ENCODE measurements around the gene THSD8. TPM values are rescaled to one million over a fixed set of nuclear protein-coding genes. Genes with fewer than 3 reads are reported as not detected.
"Not testable (repeated sequence)": the region's sequence is repeated elsewhere in the genome, so short reads cannot be mapped to it uniquely, and the experiment has no call there.

THSD8 gene
- total and polyA plus RNA-seq, 2 experiments from 2014 or later = 5.1 TPM; not detected in 1

- peak within 1 kb of the TSS; percentile 91 for H3K4me2 ChIP-seq
- TF ChIP-seq CTCF (IDR thresholded peaks at IDR 0.05; ENCODE audit: poor library complexity) (no peak), EZH2phosphoT487 (IDR thresholded peaks at IDR 0.05; ENCODE audit: low read depth, severe bottlenecking, unreplicated experiment) (no peak), EZH2 (IDR thresholded peaks at IDR 0.05; ENCODE audit: borderline replicate concordance) (no peak)
- H3K36me3 ChIP-seq (replicated peaks; ENCODE audit: insufficient read depth, low read depth) = no peaks in the 10 kb centered on the region
- peak within 1 kb of the TSS; percentile 96 for H2AFZ ChIP-seq
- peak; percentile 95 for DNase-seq (ENCODE audit: low spot score)
- H3K27ac ChIP-seq = peak within 1 kb of the TSS; percentile 23
- peaks cover 4% of the 10 kb centered on the region for H3K4me1 ChIP-seq (ENCODE audit: insufficient read depth)
- peak within 1 kb of the TSS; percentile 50 for H3K4me3 ChIP-seq
- H3K79me2 ChIP-seq = peaks cover 1% of the 10 kb centered on the region
- WGBS (ENCODE audit: low lambda C conversion rate, missing lambda C conversion rate) = 5% methylated on average over 62 of the region's 66 CpGs
- no peaks in the 10 kb centered on the region for H3K9me3 ChIP-seq (ENCODE audit: low read depth)
- no peaks in the 10 kb centered on the region for H3K9me2 ChIP-seq (replicated peaks; ENCODE audit: insufficient read depth)
- H3K27me3 ChIP-seq = no peaks in the 10 kb centered on the region
- H4K20me1 ChIP-seq (ENCODE audit: insufficient read depth, poor library complexity, severe bottlenecking) = no peaks in the 10 kb centered on the region
These were observed 4.6 kb downstream of the THSD8 start, which contains the start of gene RNASEH2A for GRCh38 chr19:12806242-12807081. Gene RNASEH2A (plus strand): TSS chr19:12806584. CDS start chr19:12806674, 90 bp downstream.

GRCh38 chr19:12815088-12815487 lies 13.2 kb downstream of the THSD8 start:
- Histone ChIP-seq H3K9me2 (replicated peaks; ENCODE audit: insufficient read depth) (no peaks in the 10 kb centered on the region), H3K4me2 (no peak overlapping the region), H3K36me3 (replicated peaks; ENCODE audit: insufficient read depth, low read depth) (no peaks in the 10 kb centered on the region), H3K4me3 (no peak overlapping the region), H4K20me1 (ENCODE audit: insufficient read depth, poor library complexity, severe bottlenecking) (no peaks in the 10 kb centered on the region), H3K9me3 (ENCODE audit: low read depth) (no peaks in the 10 kb centered on the region), H3K27ac (no peak overlapping the region), H3K79me2 (no peaks in the 10 kb centered on the region), H2AFZ (no peak overlapping the region), H3K27me3 (no peaks in the 10 kb centered on the region), H3K4me1 (ENCODE audit: insufficient read depth) (no peaks in the 10 kb centered on the region)
- TF ChIP-seq EZH2phosphoT487 (IDR thresholded peaks at IDR 0.05; ENCODE audit: low read depth, severe bottlenecking, unreplicated experiment) (no peak), CTCF (IDR thresholded peaks at IDR 0.05; ENCODE audit: poor library complexity) (no peak), EZH2 (IDR thresholded peaks at IDR 0.05; ENCODE audit: borderline replicate concordance) (no peak)
- DNase-seq (ENCODE audit: low spot score) = no peak
- WGBS (ENCODE audit: low lambda C conversion rate, missing lambda C conversion rate) = 99% methylated on average over 7 of the region's 7 CpGs

GRCh38 chr19:12817188-12817587 lies 15.3 kb downstream of the THSD8 start:
- H3K9me2 ChIP-seq (replicated peaks; ENCODE audit: insufficient read depth); H3K9me3 ChIP-seq (ENCODE audit: low read depth); H2AFZ ChIP-seq; H3K4me2 ChIP-seq; H3K79me2 ChIP-seq; H3K27me3 ChIP-seq; DNase-seq (ENCODE audit: low spot score); H3K27ac ChIP-seq; H4K20me1 ChIP-seq (ENCODE audit: insufficient read depth, poor library complexity, severe bottlenecking); H3K36me3 ChIP-seq (replicated peaks; ENCODE audit: insufficient read depth, low read depth); H3K4me3 ChIP-seq; H3K4me1 ChIP-seq (ENCODE audit: insufficient read depth): not testable (repeated sequence)
- 94% methylated on average over 6 of the region's 6 CpGs for WGBS (ENCODE audit: low lambda C conversion rate, missing lambda C conversion rate)

- H2AFZ ChIP-seq; H3K36me3 ChIP-seq (replicated peaks; ENCODE audit: insufficient read depth, low read depth); H3K4me3 ChIP-seq; H3K4me2 ChIP-seq; H3K79me2 ChIP-seq; H4K20me1 ChIP-seq (ENCODE audit: insufficient read depth, poor library complexity, severe bottlenecking); H3K9me3 ChIP-seq (ENCODE audit: low read depth); H3K27ac ChIP-seq; DNase-seq (ENCODE audit: low spot score); H3K4me1 ChIP-seq (ENCODE audit: insufficient read depth); H3K27me3 ChIP-seq; H3K9me2 ChIP-seq (replicated peaks; ENCODE audit: insufficient read depth): not testable (repeated sequence)
- 96% methylated on average over 11 of the region's 11 CpGs for WGBS (ENCODE audit: low lambda C conversion rate, missing lambda C conversion rate)
These were observed 15.9 kb downstream of the THSD8 start for GRCh38 chr19:12817810-12818209.
